HepG2 (cell line): ENCODE results near the gene ZMIZ1. TPM values are rescaled to one million over a fixed set of nuclear protein-coding genes. Genes with fewer than 3 reads are reported as not detected.

ENCODE experiments used
- ARNT2 ChIP-seq: sonication (generic); formaldehyde crosslinking; IDR thresholded peaks from 2 replicates; pipeline ENCODE4 v1.8.0; 2022; ENCODE audit warnings: mild to moderate bottlenecking, low read depth, missing genetic modification reagents, moderate library complexity
- ATF1 ChIP-seq: IDR thresholded peaks from 2 replicates; pipeline ENCODE4 v1.6.1; 2016; ENCODE audit warnings: mild to moderate bottlenecking, control low read depth
- CEBPG ChIP-seq: IDR thresholded peaks from 2 replicates; pipeline ENCODE4 v1.6.1; 2016
- EED ChIP-seq: sonication (generic); formaldehyde crosslinking; IDR thresholded peaks from 2 replicates; pipeline ENCODE4 v1.5.0; 2020; ENCODE audit warnings: mild to moderate bottlenecking, missing genetic modification reagents
- FOXP1 ChIP-seq, 2 experiments: fragments of 450-650 bp in 1 of 2; IDR thresholded peaks; 2 replicates each; pipeline ENCODE4 v1.6.1; 2017 to 2018; ENCODE audit warnings: antibody characterized with exemption in 1 of 2
- IRF2 ChIP-seq: IDR thresholded peaks from 2 replicates; pipeline ENCODE4 v1.6.1; 2018; ENCODE audit warnings: missing genetic modification reagents, missing compliant biosample characterization
- NFIC ChIP-seq: IDR thresholded peaks from 2 replicates; pipeline ENCODE4 v1.6.1; 2012; ENCODE audit warnings: mild to moderate bottlenecking, low read length, inconsistent platforms
- NFKB2 ChIP-seq: sonication (generic); formaldehyde crosslinking; IDR thresholded peaks from 2 replicates; pipeline ENCODE4 v1.4.0; 2020; ENCODE audit warnings: missing genetic modification reagents, borderline replicate concordance
- NFRKB ChIP-seq: fragments of 450-650 bp; IDR thresholded peaks from 2 replicates; pipeline ENCODE4 v1.6.1; 2017
- RAD21 ChIP-seq: fragments of 450-650 bp; formaldehyde crosslinking; IDR thresholded peaks from 2 replicates; pipeline ENCODE4 v1.5.0; 2020; ENCODE audit warnings: mild to moderate bottlenecking
- SAFB2 ChIP-seq: sonication (generic); formaldehyde crosslinking; IDR thresholded peaks from 2 replicates; pipeline ENCODE4 v1.5.1; 2020; ENCODE audit warnings: missing genetic modification reagents, low read depth, mild to moderate bottlenecking, borderline replicate concordance
- SPEN ChIP-seq: sonication (generic); formaldehyde crosslinking; IDR thresholded peaks from 2 replicates; pipeline ENCODE4 v1.5.1; 2020; ENCODE audit warnings: low read depth, mild to moderate bottlenecking, missing genetic modification reagents
- TP53 ChIP-seq: sonication (generic); formaldehyde crosslinking; conservative IDR thresholded peaks from 2 replicates; pipeline ENCODE4 v1.4.0; 2020; ENCODE audit warnings: missing genetic modification reagents
- ZBTB1 ChIP-seq: sonication (generic); formaldehyde crosslinking; IDR thresholded peaks from 2 replicates; pipeline ENCODE4 v1.4.0; 2020; ENCODE audit warnings: missing genetic modification reagents, borderline replicate concordance
- ZBTB38 ChIP-seq: sonication (generic); formaldehyde crosslinking; IDR thresholded peaks from 2 replicates; pipeline ENCODE4 v1.5.1; 2020; ENCODE audit warnings: mild to moderate bottlenecking, missing genetic modification reagents
- ZBTB42 ChIP-seq: sonication (generic); formaldehyde crosslinking; IDR thresholded peaks from 2 replicates; pipeline ENCODE4 v1.5.0; 2020; ENCODE audit warnings: mild to moderate bottlenecking, missing genetic modification reagents
- ZFP36 ChIP-seq: fragments of 150-350 bp; IDR thresholded peaks from 2 replicates; pipeline ENCODE4 v1.6.1; 2018; ENCODE audit warnings: borderline replicate concordance, low read length, low read depth; ENCODE audit not compliant: partially characterized antibody
- ZFY ChIP-seq: sonication (generic); formaldehyde crosslinking; IDR thresholded peaks from 2 replicates; pipeline ENCODE4 v1.4.0; 2020; ENCODE audit warnings: missing genetic modification reagents
- ZNF552 ChIP-seq: sonication (generic); formaldehyde crosslinking; IDR thresholded peaks from 2 replicates; pipeline ENCODE4 v1.9.0; 2022; ENCODE audit warnings: missing genetic modification reagents, mild to moderate bottlenecking, borderline replicate concordance
- polyA plus RNA-seq, 8 experiments: library from polyadenylated mRNA; depleted of rRNA in 3 of 8; stranded (reverse) in 7 of 8; unstranded in 1 of 8; fragments of >200 nt; fragmentation: Illumina TruSeq in 4 of 8; extraction: Trizol in 4 of 8; gene quantifications; 2 replicates each; pipeline versions ENCODE4 v1.2.1 to v1.2.3, GENCODE V29; 2011 to 2016; ENCODE audit warnings: low read depth in 4 of 8, missing spikeins in 1 of 8, mixed read lengths in 1 of 8; ENCODE audit not compliant: insufficient read depth in 1 of 8
- total RNA-seq, 5 experiments: library from RNA; depleted of rRNA; stranded (reverse); fragments of >200 nt; fragmentation: Illumina TruSeq; extraction: Trizol; gene quantifications; 2 replicates each; pipeline ENCODE4 v1.2.3, GENCODE V29; 2016; ENCODE audit warnings: low read depth in 1 of 5
- TF ChIP-seq, protein P1 (sequence below): IDR thresholded peaks from 2 replicates; pipeline ENCODE4 v1.6.1; 2016
- TF ChIP-seq, protein P2 (sequence below): IDR thresholded peaks from 2 replicates; pipeline ENCODE4 v1.6.1; 2012; ENCODE audit warnings: low read depth, low read length, improper control_type of control experiment
- TF ChIP-seq, protein P3 (sequence below): IDR thresholded peaks from 2 replicates; pipeline ENCODE4 v1.6.1; 2018; ENCODE audit warnings: missing genetic modification reagents
- TF ChIP-seq, protein P4 (sequence below): sonication (generic); formaldehyde crosslinking; conservative IDR thresholded peaks from 2 replicates; pipeline ENCODE4 v1.4.0; 2020; ENCODE audit warnings: missing genetic modification reagents
- TF ChIP-seq, protein P5 (sequence below): sonication (generic); formaldehyde crosslinking; IDR thresholded peaks from 2 replicates; pipeline ENCODE4 v1.4.0; 2020; ENCODE audit warnings: mild to moderate bottlenecking, missing genetic modification reagents

ZMIZ1 gene
- total and polyA plus RNA-seq, 2 of the 13 experiments (the other 11 are each of a cell fraction or from before 2014, with no cell fraction given), result 5.3 to 10.2 TPM

DNA sequence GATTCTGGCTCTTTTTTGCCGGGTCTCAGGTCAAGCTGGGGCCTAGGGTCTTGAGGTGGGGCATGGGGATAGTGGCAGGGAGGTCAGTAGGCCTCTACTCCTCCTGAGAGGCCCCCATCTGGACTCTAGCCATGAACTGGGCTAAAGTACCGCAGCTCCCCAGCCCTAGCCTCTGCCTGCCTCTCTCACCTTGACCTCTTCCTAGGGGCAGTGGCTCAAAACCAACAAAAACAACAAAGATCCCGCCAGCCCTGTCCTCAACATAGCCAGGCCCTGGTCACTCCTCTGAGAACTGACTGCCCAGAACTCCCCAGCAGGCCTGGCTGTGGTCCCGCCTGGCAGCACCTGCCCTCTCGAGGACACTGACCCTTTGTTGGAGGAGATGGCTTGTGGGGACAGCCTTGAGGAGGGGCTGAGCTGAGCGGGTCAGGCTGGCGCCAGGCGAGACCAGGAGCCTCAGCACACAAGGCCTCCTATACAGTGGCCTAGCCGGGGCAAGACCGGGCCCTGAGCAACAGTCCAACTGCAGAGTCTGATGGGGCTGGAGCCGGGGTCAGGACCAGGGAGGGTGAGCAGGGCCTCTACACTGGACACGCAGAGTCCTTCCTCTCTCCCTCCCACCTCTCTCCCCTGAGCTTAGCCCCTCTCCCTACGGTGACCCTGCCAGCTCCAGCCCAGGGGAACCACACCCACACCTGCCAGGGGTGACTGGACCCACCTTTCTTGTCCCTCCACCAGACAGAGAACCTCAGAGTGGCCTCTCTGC is 266.9 kb downstream of the ZMIZ1 start (continued):
- TF ChIP-seq SAFB2 (CRISPR knock-in tag) (peak; percentile 43; the same call in 1 of the 2 replicates), FOXP1 (IDR thresholded peaks at IDR 0.05) (no peak), FOXP1 (CRISPR knock-in tag; IDR thresholded peaks at IDR 0.05) (peak; percentile 75; the same call in 1 of the 2 replicates), RAD21 (CRISPR knock-in tag) (peak; percentile 57), ZNF552 (CRISPR knock-in tag) (peak; percentile 74; the same call in 1 of the 2 replicates), ARNT2 (CRISPR knock-in tag) (peak; percentile 69; the same call in 1 of the 2 replicates), NFRKB (no peak), TP53 (CRISPR knock-in tag) (no peak), CEBPG (CRISPR knock-in tag) (peak; percentile 20; the same call in 1 of the 2 replicates), SPEN (peak; percentile 95), ZFY (peak; percentile 93), ZFP36 (no peak), EED (CRISPR knock-in tag) (peak; percentile 84; the same call in 1 of the 2 replicates), ZBTB1 (CRISPR knock-in tag) (no peak), ATF1 (CRISPR knock-in tag) (peak; percentile 37; the same call in 1 of the 2 replicates), NFIC (peak; percentile 59; the same call in 1 of the 2 replicates), ZBTB38 (CRISPR knock-in tag) (peak; percentile 55; the same call in 1 of the 2 replicates), IRF2 (CRISPR knock-in tag) (peak; percentile 94), NFKB2 (CRISPR knock-in tag) (peak; percentile 64; the same call in 1 of the 2 replicates), ZBTB42 (CRISPR knock-in tag) (no peak; the same call in 1 of the 2 replicates)
- TF ChIP-seq, protein P1, sequence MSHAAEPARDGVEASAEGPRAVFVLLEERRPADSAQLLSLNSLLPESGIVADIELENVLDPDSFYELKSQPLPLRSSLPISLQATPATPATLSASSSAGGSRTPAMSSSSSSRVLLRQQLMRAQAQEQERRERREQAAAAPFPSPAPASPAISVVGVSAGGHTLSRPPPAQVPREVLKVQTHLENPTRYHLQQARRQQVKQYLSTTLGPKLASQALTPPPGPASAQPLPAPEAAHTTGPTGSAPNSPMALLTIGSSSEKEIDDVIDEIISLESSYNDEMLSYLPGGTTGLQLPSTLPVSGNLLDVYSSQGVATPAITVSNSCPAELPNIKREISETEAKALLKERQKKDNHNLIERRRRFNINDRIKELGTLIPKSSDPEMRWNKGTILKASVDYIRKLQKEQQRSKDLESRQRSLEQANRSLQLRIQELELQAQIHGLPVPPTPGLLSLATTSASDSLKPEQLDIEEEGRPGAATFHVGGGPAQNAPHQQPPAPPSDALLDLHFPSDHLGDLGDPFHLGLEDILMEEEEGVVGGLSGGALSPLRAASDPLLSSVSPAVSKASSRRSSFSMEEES (CRISPR knock-in tag), result peak; percentile 85
- TF ChIP-seq, protein P2, sequence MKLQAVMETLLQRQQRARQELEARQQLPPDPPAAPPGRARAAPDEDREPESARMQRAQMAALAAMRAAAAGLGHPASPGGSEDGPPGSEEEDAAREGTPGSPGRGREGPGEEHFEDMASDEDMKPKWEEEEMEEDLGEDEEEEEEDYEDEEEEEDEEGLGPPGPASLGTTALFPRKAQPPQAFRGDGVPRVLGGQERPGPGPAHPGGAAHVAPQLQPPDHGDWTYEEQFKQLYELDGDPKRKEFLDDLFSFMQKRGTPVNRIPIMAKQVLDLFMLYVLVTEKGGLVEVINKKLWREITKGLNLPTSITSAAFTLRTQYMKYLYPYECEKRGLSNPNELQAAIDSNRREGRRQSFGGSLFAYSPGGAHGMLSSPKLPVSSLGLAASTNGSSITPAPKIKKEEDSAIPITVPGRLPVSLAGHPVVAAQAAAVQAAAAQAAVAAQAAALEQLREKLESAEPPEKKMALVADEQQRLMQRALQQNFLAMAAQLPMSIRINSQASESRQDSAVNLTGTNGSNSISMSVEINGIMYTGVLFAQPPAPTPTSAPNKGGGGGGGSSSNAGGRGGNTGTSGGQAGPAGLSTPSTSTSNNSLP, result no peak; the same call in 1 of the 2 replicates
- TF ChIP-seq, protein P3, sequence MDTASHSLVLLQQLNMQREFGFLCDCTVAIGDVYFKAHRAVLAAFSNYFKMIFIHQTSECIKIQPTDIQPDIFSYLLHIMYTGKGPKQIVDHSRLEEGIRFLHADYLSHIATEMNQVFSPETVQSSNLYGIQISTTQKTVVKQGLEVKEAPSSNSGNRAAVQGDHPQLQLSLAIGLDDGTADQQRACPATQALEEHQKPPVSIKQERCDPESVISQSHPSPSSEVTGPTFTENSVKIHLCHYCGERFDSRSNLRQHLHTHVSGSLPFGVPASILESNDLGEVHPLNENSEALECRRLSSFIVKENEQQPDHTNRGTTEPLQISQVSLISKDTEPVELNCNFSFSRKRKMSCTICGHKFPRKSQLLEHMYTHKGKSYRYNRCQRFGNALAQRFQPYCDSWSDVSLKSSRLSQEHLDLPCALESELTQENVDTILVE (CRISPR knock-in tag), result 0 out of 2 replicates have a peak, but pooled peaks have one; percentile 55
- TF ChIP-seq, protein P4, sequence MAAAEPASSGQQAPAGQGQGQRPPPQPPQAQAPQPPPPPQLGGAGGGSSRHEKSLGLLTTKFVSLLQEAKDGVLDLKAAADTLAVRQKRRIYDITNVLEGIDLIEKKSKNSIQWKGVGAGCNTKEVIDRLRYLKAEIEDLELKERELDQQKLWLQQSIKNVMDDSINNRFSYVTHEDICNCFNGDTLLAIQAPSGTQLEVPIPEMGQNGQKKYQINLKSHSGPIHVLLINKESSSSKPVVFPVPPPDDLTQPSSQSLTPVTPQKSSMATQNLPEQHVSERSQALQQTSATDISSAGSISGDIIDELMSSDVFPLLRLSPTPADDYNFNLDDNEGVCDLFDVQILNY (CRISPR knock-in tag), result no peak
- TF ChIP-seq, protein P5, sequence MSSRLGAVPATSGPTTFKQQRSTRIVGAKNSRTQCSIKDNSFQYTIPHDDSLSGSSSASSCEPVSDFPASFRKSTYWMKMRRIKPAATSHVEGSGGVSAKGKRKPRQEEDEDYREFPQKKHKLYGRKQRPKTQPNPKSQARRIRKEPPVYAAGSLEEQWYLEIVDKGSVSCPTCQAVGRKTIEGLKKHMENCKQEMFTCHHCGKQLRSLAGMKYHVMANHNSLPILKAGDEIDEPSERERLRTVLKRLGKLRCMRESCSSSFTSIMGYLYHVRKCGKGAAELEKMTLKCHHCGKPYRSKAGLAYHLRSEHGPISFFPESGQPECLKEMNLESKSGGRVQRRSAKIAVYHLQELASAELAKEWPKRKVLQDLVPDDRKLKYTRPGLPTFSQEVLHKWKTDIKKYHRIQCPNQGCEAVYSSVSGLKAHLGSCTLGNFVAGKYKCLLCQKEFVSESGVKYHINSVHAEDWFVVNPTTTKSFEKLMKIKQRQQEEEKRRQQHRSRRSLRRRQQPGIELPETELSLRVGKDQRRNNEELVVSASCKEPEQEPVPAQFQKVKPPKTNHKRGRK (CRISPR knock-in tag), result 0 out of 2 replicates have a peak, but pooled peaks have one; percentile 37
